Upper lobe of left lung (tissue), 6 donors: Measurements from ENCODE around the gene PERP. TPM values are rescaled to one million over a fixed set of nuclear protein-coding genes. Genes with fewer than 3 reads are reported as not detected.

ENCODE experiments used
- ATAC-seq, 2 donors: fragments of 200-7000 bp; cut with Tn5 transposase; one replicate each; pipeline ENCODE4 v1.9.1; 2022; ENCODE audit warnings: mild to moderate bottlenecking in 2 of 2, moderate library complexity in 2 of 2; ENCODE audit not compliant: low FRiP score in 2 of 2
- DNase-seq, 2 donors: peaks; one replicate each; pipeline ENCODE4 v3.0.0-alpha.2; 2019 to 2020
- H3K27ac ChIP-seq, 4 donors: fragments of 200-600 bp; sonication (generic); one replicate each; pipeline ENCODE4 v1.5.1; 2016 to 2019
- H3K27me3 ChIP-seq, 4 donors: fragments of 200-600 bp; sonication (generic); one replicate each; pipeline ENCODE4 v1.5.1; 2017 to 2019
- H3K36me3 ChIP-seq, 4 donors: fragments of 200-600 bp; sonication (generic); one replicate each; pipeline ENCODE4 v1.5.1; 2016 to 2019
- H3K4me1 ChIP-seq, 4 donors: fragments of 200-600 bp; sonication (generic); one replicate each; pipeline ENCODE4 v1.5.1; 2018 to 2019
- H3K4me3 ChIP-seq, 4 donors: fragments of 200-600 bp; sonication (generic); one replicate each; pipeline ENCODE4 v1.5.1; 2017 to 2019; ENCODE audit warnings: mild to moderate bottlenecking in 2 of 4, moderate library complexity in 1 of 4
- H3K9me3 ChIP-seq, 4 donors: fragments of 200-600 bp; sonication (generic); one replicate each; pipeline ENCODE4 v1.5.1; 2018 to 2019
- EP300 ChIP-seq, 4 donors: sonication (generic); formaldehyde crosslinking; IDR thresholded peaks; one replicate each; pipeline ENCODE4 v1.5.1; 2017; ENCODE audit warnings: antibody characterized with exemption in 4 of 4, control low read depth in 2 of 4
- POLR2A ChIP-seq, 4 donors: fragments of 450-650 bp; IDR thresholded peaks; one replicate each; pipeline ENCODE4 v1.5.1; 2016 to 2017; ENCODE audit warnings: antibody characterized with exemption in 4 of 4, mild to moderate bottlenecking in 2 of 4
- POLR2AphosphoS5 ChIP-seq, 2 donors: sonication (generic); formaldehyde crosslinking; IDR thresholded peaks; one replicate each; pipeline ENCODE4 v1.5.1; 2017; ENCODE audit warnings: antibody characterized with exemption in 2 of 2
- WGBS, 2 donors: methylation state at CpG; one replicate each; pipeline ENCODE4 v1.1.5; 2017 to 2018; 5-methylcytosine and 5-hydroxymethylcytosine counted together
- total RNA-seq, 6 donors: library from RNA; depleted of rRNA in 4 of 6; stranded (reverse); fragments of >200 nt in 4 of 6; gene quantifications; one replicate each; pipeline versions ENCODE4 v1.1.0 to v1.2.1, GENCODE V29; 2016 to 2021
- TF ChIP-seq, protein P1 (sequence below), 6 experiments: fragments of 450-650 bp in 4 of 6; fragments of 200-600 bp in 2 of 6; sonication (generic) in 2 of 6; IDR thresholded peaks; one replicate each; pipeline ENCODE4 v1.5.1; 2016 to 2019; ENCODE audit warnings: antibody characterized with exemption in 6 of 6
- donor health status: DM: no; HTN: no; CAD: no; lungs with moderate emphysema.
- donor health status: DM: no; HTN: yes; CAD: no; lungs with severe emphysema.

Gene PERP
- total RNA-seq, 6 donors from 2014 or later = 13.6 to 69.8 (median 26.1) TPM

GRCh38 chr6:138044972-138045371 is 62.2 kb downstream of the PERP start:
- Histone ChIP-seq H3K9me3 (no peaks in the 10 kb centered on the region), H3K4me3 (no peak overlapping the region), H3K27me3 (no peaks in the 10 kb centered on the region), H3K27ac (no peak overlapping the region), H3K36me3 (no peaks in the 10 kb centered on the region), H3K4me1 (no peaks in the 10 kb centered on the region)
- DNase-seq (no peak), ATAC-seq (no peak)
- 77 to 83% methylated on average over 1 of the region's 1 CpG for WGBS, 2 donors
- TF ChIP-seq, protein P1, sequence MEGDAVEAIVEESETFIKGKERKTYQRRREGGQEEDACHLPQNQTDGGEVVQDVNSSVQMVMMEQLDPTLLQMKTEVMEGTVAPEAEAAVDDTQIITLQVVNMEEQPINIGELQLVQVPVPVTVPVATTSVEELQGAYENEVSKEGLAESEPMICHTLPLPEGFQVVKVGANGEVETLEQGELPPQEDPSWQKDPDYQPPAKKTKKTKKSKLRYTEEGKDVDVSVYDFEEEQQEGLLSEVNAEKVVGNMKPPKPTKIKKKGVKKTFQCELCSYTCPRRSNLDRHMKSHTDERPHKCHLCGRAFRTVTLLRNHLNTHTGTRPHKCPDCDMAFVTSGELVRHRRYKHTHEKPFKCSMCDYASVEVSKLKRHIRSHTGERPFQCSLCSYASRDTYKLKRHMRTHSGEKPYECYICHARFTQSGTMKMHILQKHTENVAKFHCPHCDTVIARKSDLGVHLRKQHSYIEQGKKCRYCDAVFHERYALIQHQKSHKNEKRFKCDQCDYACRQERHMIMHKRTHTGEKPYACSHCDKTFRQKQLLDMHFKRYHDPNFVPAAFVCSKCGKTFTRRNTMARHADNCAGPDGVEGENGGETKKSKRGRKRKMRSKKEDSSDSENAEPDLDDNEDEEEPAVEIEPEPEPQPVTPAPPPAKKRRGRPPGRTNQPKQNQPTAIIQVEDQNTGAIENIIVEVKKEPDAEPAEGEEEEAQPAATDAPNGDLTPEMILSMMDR (IDR thresholded peaks at IDR 0.05) = no peak
- TF ChIP-seq EP300 (IDR thresholded peaks at IDR 0.05) (no peak), POLR2AphosphoS5 (IDR thresholded peaks at IDR 0.05) (no peak), POLR2A (IDR thresholded peaks at IDR 0.05) (no peak)

- no peak for ATAC-seq
- Histone ChIP-seq H3K36me3 (no peaks in the 10 kb centered on the region), H3K27ac (no peak overlapping the region), H3K4me1 (no peaks in the 10 kb centered on the region), H3K27me3 (no peaks in the 10 kb centered on the region), H3K9me3 (no peaks in the 10 kb centered on the region), H3K4me3 (no peak overlapping the region)
- WGBS, 2 donors = 93% methylated on average over 4 of the region's 4 CpGs
- TF ChIP-seq POLR2A (IDR thresholded peaks at IDR 0.05) (no peak), POLR2AphosphoS5 (IDR thresholded peaks at IDR 0.05) (no peak), EP300 (IDR thresholded peaks at IDR 0.05) (no peak)
- TF ChIP-seq, protein P1 (IDR thresholded peaks at IDR 0.05) = no peak
- DNase-seq = no peak
These were observed 62.8 kb downstream of the PERP start for GRCh38 chr6:138044458-138044857.

Other genes with a start within 250 kb of the PERP start
- gene TNFAIP3, start 240.2 kb downstream of the PERP start, total RNA-seq = 10 to 100 TPM; 35.3 to 76.4 (median 52.2) TPM
- gene ARFGEF3, start 54.5 kb upstream of the PERP start, total RNA-seq = 10 to 100 TPM; 19.8 to 53.6 (median 30.5) TPM
- not detected for gene PBOV1, start 111.1 kb upstream of the PERP start, total RNA-seq